Measurements from ENCODE around the gene RALGDS. TPM values are rescaled to one million over a fixed set of nuclear protein-coding genes. Genes with fewer than 3 reads are reported as not detected.

The RALGDS gene
- total and polyA plus RNA-seq, 3 donors from 2014 or later, result 23.0 to 42.4 (median 32.5) TPM

DNA sequence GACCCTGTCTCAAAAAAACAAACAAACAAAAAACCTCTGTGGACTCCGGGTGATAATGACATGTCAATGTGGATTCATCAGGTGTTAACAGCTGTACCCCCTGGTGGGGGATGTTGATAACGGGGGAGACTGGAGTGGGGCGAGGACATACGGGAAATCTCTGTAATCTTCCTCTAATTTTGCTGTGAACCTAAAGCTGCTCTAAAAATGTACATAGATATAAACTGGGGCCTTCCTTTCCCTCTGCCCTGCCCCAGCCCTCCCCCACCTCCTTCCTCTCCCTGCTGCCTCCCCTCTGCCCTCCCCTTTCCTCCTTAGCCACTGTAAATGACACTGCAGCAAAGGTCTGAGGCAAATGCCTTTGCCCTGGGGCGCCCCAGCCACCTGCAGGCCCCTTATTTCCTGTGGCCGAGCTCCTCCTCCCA, 60.6 kb downstream of the RALGDS start:
- intact Hi-C loops (cut with DNase I; ENCODE audit: low total_unique reads), result no loop called here
- no peak overlapping the region for H3K4me3 ChIP-seq
- H3K27ac ChIP-seq, result no peak overlapping the region
- TF ChIP-seq, protein P1, sequence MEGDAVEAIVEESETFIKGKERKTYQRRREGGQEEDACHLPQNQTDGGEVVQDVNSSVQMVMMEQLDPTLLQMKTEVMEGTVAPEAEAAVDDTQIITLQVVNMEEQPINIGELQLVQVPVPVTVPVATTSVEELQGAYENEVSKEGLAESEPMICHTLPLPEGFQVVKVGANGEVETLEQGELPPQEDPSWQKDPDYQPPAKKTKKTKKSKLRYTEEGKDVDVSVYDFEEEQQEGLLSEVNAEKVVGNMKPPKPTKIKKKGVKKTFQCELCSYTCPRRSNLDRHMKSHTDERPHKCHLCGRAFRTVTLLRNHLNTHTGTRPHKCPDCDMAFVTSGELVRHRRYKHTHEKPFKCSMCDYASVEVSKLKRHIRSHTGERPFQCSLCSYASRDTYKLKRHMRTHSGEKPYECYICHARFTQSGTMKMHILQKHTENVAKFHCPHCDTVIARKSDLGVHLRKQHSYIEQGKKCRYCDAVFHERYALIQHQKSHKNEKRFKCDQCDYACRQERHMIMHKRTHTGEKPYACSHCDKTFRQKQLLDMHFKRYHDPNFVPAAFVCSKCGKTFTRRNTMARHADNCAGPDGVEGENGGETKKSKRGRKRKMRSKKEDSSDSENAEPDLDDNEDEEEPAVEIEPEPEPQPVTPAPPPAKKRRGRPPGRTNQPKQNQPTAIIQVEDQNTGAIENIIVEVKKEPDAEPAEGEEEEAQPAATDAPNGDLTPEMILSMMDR (IDR thresholded peaks at IDR 0.05), result no peak
- TF ChIP-seq POLR2A (IDR thresholded peaks at IDR 0.05), result no peak
- H3K36me3 ChIP-seq (ENCODE audit: low read depth, missing control alignments), result no peaks in the 10 kb centered on the region
- no peaks in the 10 kb centered on the region for H3K9me3 ChIP-seq
- 49 to 76% methylated on average over 6 of the region's 6 CpGs for WGBS, 2 donors
- peaks cover 7% of the 10 kb centered on the region for H3K4me1 ChIP-seq
- DNase-seq, result no peak
- H3K27me3 ChIP-seq, result no peaks in the 10 kb centered on the region

GRCh38 chr9:133059623-133060022, 61.4 kb downstream of the RALGDS start:
- WGBS, 2 donors, result 72 to 83% methylated on average over 7 of the region's 7 CpGs
- H3K27me3 ChIP-seq, result no peaks in the 10 kb centered on the region
- H3K27ac ChIP-seq, result no peak overlapping the region
- TF ChIP-seq POLR2A (IDR thresholded peaks at IDR 0.05), result no peak
- TF ChIP-seq, protein P1 (IDR thresholded peaks at IDR 0.05), result no peak
- H3K9me3 ChIP-seq, result no peaks in the 10 kb centered on the region
- H3K4me3 ChIP-seq, result no peak overlapping the region
- peaks cover 7% of the 10 kb centered on the region for H3K4me1 ChIP-seq
- intact Hi-C loops (cut with DNase I; ENCODE audit: low total_unique reads), result no loop called here
- no peaks in the 10 kb centered on the region for H3K36me3 ChIP-seq (ENCODE audit: low read depth, missing control alignments)
- DNase-seq, result no peak

- Histone ChIP-seq H3K27me3 (no peaks in the 10 kb centered on the region), H3K36me3 (ENCODE audit: low read depth, missing control alignments) (no peaks in the 10 kb centered on the region), H3K4me1 (peaks cover 7% of the 10 kb centered on the region), H3K27ac (no peak overlapping the region), H3K9me3 (no peaks in the 10 kb centered on the region), H3K4me3 (no peak overlapping the region)
- TF ChIP-seq POLR2A (IDR thresholded peaks at IDR 0.05), result no peak
- TF ChIP-seq, protein P1 (IDR thresholded peaks at IDR 0.05), result no peak
- intact Hi-C loops (cut with DNase I; ENCODE audit: low total_unique reads), result no loop called here
- DNase-seq, result no peak
- WGBS, 2 donors, result 78 to 92% methylated on average over 9 to 12 of the region's 12 CpGs
Observed at GRCh38 chr9:133058550-133059320, 62.3 kb downstream of the RALGDS start.

DNA sequence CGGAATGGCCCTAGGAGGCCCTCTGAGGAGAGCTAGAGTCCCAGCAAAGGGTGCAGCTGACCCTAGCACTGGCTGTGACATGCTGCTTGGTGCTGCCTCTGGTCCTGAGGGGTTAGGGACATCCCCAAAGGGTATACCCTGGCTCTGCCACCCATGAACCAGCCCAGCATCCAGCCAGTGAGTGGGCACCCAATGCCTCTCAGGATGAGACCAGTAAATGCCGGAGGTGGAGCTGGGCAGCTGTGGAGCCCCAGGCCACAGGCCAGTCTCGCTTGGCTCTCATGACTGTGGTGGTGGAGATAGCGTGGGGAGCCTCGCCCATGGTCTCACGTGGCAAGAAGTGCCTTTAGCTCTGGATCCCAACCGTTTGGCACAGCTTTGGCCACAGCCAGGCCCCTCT, 63.0 kb downstream of the RALGDS start:
- Histone ChIP-seq H3K27ac (no peak overlapping the region), H3K27me3 (no peaks in the 10 kb centered on the region), H3K9me3 (no peaks in the 10 kb centered on the region), H3K4me1 (peaks cover 7% of the 10 kb centered on the region), H3K36me3 (ENCODE audit: low read depth, missing control alignments) (no peaks in the 10 kb centered on the region), H3K4me3 (no peak overlapping the region)
- no peak for TF ChIP-seq POLR2A (IDR thresholded peaks at IDR 0.05)
- TF ChIP-seq, protein P1 (IDR thresholded peaks at IDR 0.05), result no peak
- WGBS, 2 donors, result 67 to 73% methylated on average over 3 to 7 of the region's 7 CpGs
- no peak for DNase-seq
- intact Hi-C loops (cut with DNase I; ENCODE audit: low total_unique reads), result no loop called here

DNA sequence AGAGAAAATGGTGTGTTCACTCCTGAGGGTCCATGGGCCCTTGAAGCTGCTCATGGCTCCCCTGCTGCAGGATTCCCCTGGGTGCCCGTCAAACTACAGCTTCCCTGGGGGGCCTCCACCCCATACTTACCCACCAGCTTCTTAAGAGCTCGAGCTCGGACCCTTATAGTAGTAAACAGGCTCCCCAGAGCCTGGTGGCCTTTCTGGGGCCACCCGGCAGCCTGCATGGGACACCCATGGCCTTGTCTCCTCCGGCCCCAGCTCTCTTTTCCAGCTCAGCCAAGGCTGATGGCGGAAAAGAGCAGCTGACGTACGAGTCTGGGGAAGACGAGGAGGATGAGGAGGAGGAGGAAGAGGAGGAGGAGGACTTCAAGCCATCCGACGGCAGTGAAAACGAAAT, 63.5 kb downstream of the RALGDS start:
- Histone ChIP-seq H3K27me3 (no peaks in the 10 kb centered on the region), H3K27ac (no peak overlapping the region), H3K4me1 (peaks cover 7% of the 10 kb centered on the region), H3K36me3 (ENCODE audit: low read depth, missing control alignments) (no peaks in the 10 kb centered on the region), H3K9me3 (no peaks in the 10 kb centered on the region), H3K4me3 (no peak overlapping the region)
- no peak for TF ChIP-seq POLR2A (IDR thresholded peaks at IDR 0.05)
- TF ChIP-seq, protein P1 (IDR thresholded peaks at IDR 0.05), result no peak
- 93 to 96% methylated on average over 12 of the region's 12 CpGs for WGBS, 2 donors
- DNase-seq, result no peak
- intact Hi-C loops (cut with DNase I; ENCODE audit: low total_unique reads), result no loop called here
